Measurements from ENCODE around the gene MCC. TPM values are rescaled to one million over a fixed set of nuclear protein-coding genes. Genes with fewer than 3 reads are reported as not detected.

The MCC gene
- total and polyA plus RNA-seq, 12 donors, result 4.2 to 34.1 (median 25.2) TPM

DNA sequence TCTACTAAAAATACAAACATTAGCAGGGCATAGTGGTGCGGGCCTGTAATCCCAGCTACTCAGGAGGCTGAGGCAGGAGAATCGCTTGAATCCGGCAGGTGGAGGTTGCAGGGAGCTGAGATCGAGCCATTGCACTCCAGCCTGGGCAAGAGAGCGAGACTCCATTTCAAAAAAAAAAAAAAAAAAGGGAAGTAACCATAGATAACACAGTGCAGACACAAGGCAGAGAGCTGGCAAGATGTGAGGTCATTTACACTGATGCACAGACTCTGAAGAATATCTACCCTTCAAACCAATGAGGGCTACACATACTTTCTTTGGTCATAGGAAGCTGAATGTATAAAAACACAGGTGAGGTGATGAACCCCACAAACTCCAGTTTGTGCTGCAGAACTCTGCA lies 379.8 kb downstream of the MCC start:
- Histone ChIP-seq H3K27ac (no peak overlapping the region), H3K4me1 (peaks cover 0 to 27% (median 19%) of the 10 kb centered on the region in 9 donors), H3K9me3 (no peaks in the 10 kb centered on the region), H3K4me3 (no peak overlapping the region), H3K36me3 (peaks cover 0 to 12% (median 0%) of the 10 kb centered on the region in 9 donors), H3K27me3 (no peaks in the 10 kb centered on the region)
- DNase-seq, result no peak
- no peak for ATAC-seq
- no peak for TF ChIP-seq CTCF (IDR thresholded peaks at IDR 0.05)
- WGBS, 2 donors, result 89 to 95% methylated on average over 5 of the region's 5 CpGs
- intact Hi-C loops (cut with DNase I), result no loop called here

- no peak for DNase-seq
- 85 to 90% methylated on average over 2 of the region's 2 CpGs for WGBS, 2 donors
- no peak for TF ChIP-seq CTCF (IDR thresholded peaks at IDR 0.05)
- intact Hi-C loops (cut with DNase I), result no loop called here
- no peak overlapping the region for H3K4me3 ChIP-seq
- peaks cover 0 to 27% (median 6%) of the 10 kb centered on the region in 9 donors for H3K36me3 ChIP-seq
- H3K4me1 ChIP-seq, result peaks cover 0 to 23% (median 12%) of the 10 kb centered on the region in 9 donors
- H3K9me3 ChIP-seq, result no peaks in the 10 kb centered on the region
- H3K27ac ChIP-seq, result no peak overlapping the region
- H3K27me3 ChIP-seq, result no peaks in the 10 kb centered on the region
- no peak for ATAC-seq
Observed at GRCh38 chr5:113106821-113107220, 381.4 kb downstream of the MCC start.

GRCh38 chr5:113105693-113106280 lies 382.5 kb downstream of the MCC start:
- no peaks in the 10 kb centered on the region for H3K27me3 ChIP-seq

DNA sequence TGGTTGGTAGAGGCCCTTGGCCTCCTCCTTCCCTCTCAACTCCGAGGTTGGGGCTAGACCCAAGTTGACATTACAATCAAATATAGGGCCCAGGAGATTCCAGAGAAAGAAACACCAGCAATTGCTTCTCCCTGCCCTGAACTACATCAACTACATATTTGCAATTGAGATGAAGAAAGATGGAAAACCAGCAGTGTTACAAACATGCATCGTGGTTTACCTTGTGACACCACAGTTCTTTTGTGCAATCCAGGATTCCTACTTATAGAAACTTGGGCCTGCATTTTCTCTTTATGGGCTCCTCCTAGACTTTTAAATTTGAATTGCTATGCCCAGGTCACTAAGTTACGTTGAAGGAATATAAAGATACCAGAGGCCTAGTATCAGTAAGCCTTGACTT lies 384.9 kb downstream of the MCC start:
- no peaks in the 10 kb centered on the region for H3K27me3 ChIP-seq
- ATAC-seq (no peak), DNase-seq (no peak)
- peaks cover 0 to 30% (median 8%) of the 10 kb centered on the region in 9 donors for H3K4me1 ChIP-seq
- H3K27ac ChIP-seq, result no peak overlapping the region
- peaks cover 0 to 57% (median 15%) of the 10 kb centered on the region in 9 donors for H3K36me3 ChIP-seq
- H3K4me3 ChIP-seq, result no peak overlapping the region
- H3K9me3 ChIP-seq, result no peaks in the 10 kb centered on the region
- intact Hi-C loops (cut with DNase I), result no loop called here
- WGBS, 2 donors, result 70 to 72% methylated on average over 3 of the region's 3 CpGs
- TF ChIP-seq CTCF (IDR thresholded peaks at IDR 0.05), result no peak

More at GRCh38 chr5:113105693-113106280, 382.5 kb downstream of the MCC start:
- no peak for TF ChIP-seq CTCF (IDR thresholded peaks at IDR 0.05)
- H3K27ac ChIP-seq, result no peak overlapping the region
- ATAC-seq (no peak), DNase-seq (no peak)
- peaks cover 0 to 37% (median 12%) of the 10 kb centered on the region in 9 donors for H3K36me3 ChIP-seq
- H3K4me1 ChIP-seq, result peaks cover 0 to 28% (median 11%) of the 10 kb centered on the region in 9 donors
- intact Hi-C loops (cut with DNase I), result no loop called here
- H3K4me3 ChIP-seq, result no peak overlapping the region
- H3K9me3 ChIP-seq, result no peaks in the 10 kb centered on the region
- WGBS, 2 donors, result 86 to 91% methylated on average over 5 of the region's 5 CpGs

Measured in heart right ventricle (tissue), 16 donors.